Neural progenitor cell (in vitro differentiated cells): ENCODE measurements around the gene TMPRSS11D. TPM values are rescaled to one million over a fixed set of nuclear protein-coding genes. Genes with fewer than 3 reads are reported as not detected.

Source experiments
- DNase-seq: peaks from one replicate; pipeline ENCODE4 v3.0.0-alpha.2; 2016; ENCODE audit warnings: low spot score
- H2AFZ ChIP-seq: fragments of 200-600 bp; sonication (generic); replicated peaks from 2 replicates; pipeline ENCODE4 v1.6.1; 2016; ENCODE audit warnings: antibody characterized with exemption
- H3F3A ChIP-seq: fragments of 200-600 bp; sonication (generic); 2 replicates; pipeline ENCODE4 v1.6.1; 2016; ENCODE audit warnings: antibody characterized with exemption, low read depth
- H3K27ac ChIP-seq: fragments of 200-600 bp; sonication (generic); 2 replicates; pipeline ENCODE4 v1.5.1; 2016; ENCODE audit warnings: mild to moderate bottlenecking
- H3K27me3 ChIP-seq: fragments of 200-600 bp; sonication (generic); 2 replicates; pipeline ENCODE4 v1.6.1; 2016; ENCODE audit warnings: mild to moderate bottlenecking, moderate library complexity
- H3K36me3 ChIP-seq: fragments of 200-600 bp; sonication (generic); 2 replicates; pipeline ENCODE4 v1.5.1; 2016
- H3K4me1 ChIP-seq: fragments of 200-600 bp; sonication (generic); 2 replicates; pipeline ENCODE4 v1.6.1; 2016; ENCODE audit warnings: mixed run types
- H3K4me2 ChIP-seq: fragments of 200-600 bp; sonication (generic); 2 replicates; pipeline ENCODE4 v1.6.1; 2016
- H3K4me3 ChIP-seq: fragments of 200-600 bp; sonication (generic); 2 replicates; pipeline ENCODE4 v1.5.1; 2016
- H3K79me2 ChIP-seq: fragments of 200-600 bp; sonication (generic); 2 replicates; pipeline ENCODE4 v1.6.1; 2016; ENCODE audit warnings: low read depth
- H3K9ac ChIP-seq: fragments of 200-600 bp; sonication (generic); 2 replicates; pipeline ENCODE4 v1.6.1; 2016
- H3K9me3 ChIP-seq: fragments of 200-600 bp; sonication (generic); 2 replicates; pipeline ENCODE4 v1.5.1; 2016; ENCODE audit warnings: low read depth
- H4K20me1 ChIP-seq: fragments of 200-600 bp; sonication (generic); 2 replicates; pipeline ENCODE4 v1.6.1; 2016; ENCODE audit warnings: low read depth
- H3K27ac Mint-ChIP-seq: 3 replicates; pipeline ENCODE4 v1.8.0; 2021; ENCODE audit warnings: mixed read lengths
- H3K27me3 Mint-ChIP-seq: 2 replicates; pipeline ENCODE4 v1.8.0; 2022; ENCODE audit warnings: low read depth, mild to moderate bottlenecking, inconsistent platforms, moderate library complexity, mixed read lengths; ENCODE audit not compliant: insufficient read depth
- H3K36me3 Mint-ChIP-seq: 3 replicates; pipeline ENCODE4 v1.8.0; 2021; ENCODE audit warnings: mixed read lengths
- H3K4me1 Mint-ChIP-seq: 3 replicates; pipeline ENCODE4 v1.8.0; 2021; ENCODE audit warnings: mixed read lengths
- H3K4me3 Mint-ChIP-seq: 3 replicates; pipeline ENCODE4 v1.8.0; 2021; ENCODE audit warnings: mild to moderate bottlenecking, moderate library complexity, mixed read lengths
- H3K9me3 Mint-ChIP-seq: 3 replicates; pipeline ENCODE4 v1.8.0; 2020; ENCODE audit warnings: mixed read lengths
- EZH2 ChIP-seq: fragments of 200-600 bp; sonication (generic); IDR thresholded peaks from 2 replicates; pipeline ENCODE4 v1.6.1; 2017; ENCODE audit warnings: antibody characterized with exemption, mild to moderate bottlenecking, moderate library complexity
- EZH2phosphoT487 ChIP-seq: fragments of 200-600 bp; sonication (generic); IDR thresholded peaks from 2 replicates; pipeline ENCODE4 v1.6.1; 2017; ENCODE audit warnings: antibody characterized with exemption
- total RNA-seq: library from RNA; depleted of rRNA; stranded (reverse); fragments of >200 nt; gene quantifications from 2 replicates; pipeline ENCODE4 v1.2.3, GENCODE V29; 2015; ENCODE audit warnings: low replicate concordance
- TF ChIP-seq, protein P1 (sequence below): fragments of 200-600 bp; sonication (generic); IDR thresholded peaks from 2 replicates; pipeline ENCODE4 v1.5.1; 2017; ENCODE audit warnings: antibody characterized with exemption, mild to moderate bottlenecking

The TMPRSS11D gene
- total RNA-seq, 1 donor from 2014 or later: not detected

DNA sequence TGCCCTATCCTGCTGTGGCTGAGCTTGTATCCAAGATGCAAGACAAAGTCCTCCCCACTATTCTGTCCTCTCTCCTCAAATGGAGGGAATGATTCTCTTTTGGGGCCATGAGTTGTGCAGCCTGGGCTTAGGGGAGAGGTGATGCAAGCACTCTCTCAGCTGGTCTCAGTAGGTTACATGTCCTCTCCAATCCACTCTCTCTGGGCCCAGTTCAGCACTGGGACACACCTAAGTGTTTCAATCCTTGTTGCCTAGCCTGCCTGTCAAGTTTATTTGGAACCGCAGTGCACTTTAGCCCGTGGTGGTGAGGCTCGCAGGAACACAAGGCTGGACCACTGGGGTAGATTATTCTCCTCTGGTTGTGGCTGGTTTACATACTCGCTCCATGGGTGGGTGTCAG lies 23.8 kb upstream of the TMPRSS11D start:
- no peaks in the 10 kb centered on the region for H4K20me1 ChIP-seq
- H2AFZ ChIP-seq: no peak overlapping the region
- H3K9me3 Mint-ChIP-seq: peaks cover 2% of the 10 kb centered on the region
- no peaks in the 10 kb centered on the region for H3K9me3 ChIP-seq
- no peak overlapping the region for H3K4me3 Mint-ChIP-seq
- DNase-seq: no peak
- H3K4me1 ChIP-seq: no peaks in the 10 kb centered on the region
- H3K36me3 ChIP-seq: no peaks in the 10 kb centered on the region
- H3F3A ChIP-seq: no peaks in the 10 kb centered on the region
- H3K79me2 ChIP-seq: no peaks in the 10 kb centered on the region
- no peaks in the 10 kb centered on the region for H3K4me1 Mint-ChIP-seq
- H3K9ac ChIP-seq: no peak overlapping the region
- H3K36me3 Mint-ChIP-seq: no peaks in the 10 kb centered on the region
- TF ChIP-seq EZH2phosphoT487 (no peak), EZH2 (no peak)
- TF ChIP-seq, protein P1, sequence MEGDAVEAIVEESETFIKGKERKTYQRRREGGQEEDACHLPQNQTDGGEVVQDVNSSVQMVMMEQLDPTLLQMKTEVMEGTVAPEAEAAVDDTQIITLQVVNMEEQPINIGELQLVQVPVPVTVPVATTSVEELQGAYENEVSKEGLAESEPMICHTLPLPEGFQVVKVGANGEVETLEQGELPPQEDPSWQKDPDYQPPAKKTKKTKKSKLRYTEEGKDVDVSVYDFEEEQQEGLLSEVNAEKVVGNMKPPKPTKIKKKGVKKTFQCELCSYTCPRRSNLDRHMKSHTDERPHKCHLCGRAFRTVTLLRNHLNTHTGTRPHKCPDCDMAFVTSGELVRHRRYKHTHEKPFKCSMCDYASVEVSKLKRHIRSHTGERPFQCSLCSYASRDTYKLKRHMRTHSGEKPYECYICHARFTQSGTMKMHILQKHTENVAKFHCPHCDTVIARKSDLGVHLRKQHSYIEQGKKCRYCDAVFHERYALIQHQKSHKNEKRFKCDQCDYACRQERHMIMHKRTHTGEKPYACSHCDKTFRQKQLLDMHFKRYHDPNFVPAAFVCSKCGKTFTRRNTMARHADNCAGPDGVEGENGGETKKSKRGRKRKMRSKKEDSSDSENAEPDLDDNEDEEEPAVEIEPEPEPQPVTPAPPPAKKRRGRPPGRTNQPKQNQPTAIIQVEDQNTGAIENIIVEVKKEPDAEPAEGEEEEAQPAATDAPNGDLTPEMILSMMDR: no peak
- no peaks in the 10 kb centered on the region for H3K27me3 Mint-ChIP-seq
- no peak overlapping the region for H3K27ac Mint-ChIP-seq
- no peak overlapping the region for H3K27ac ChIP-seq
- no peaks in the 10 kb centered on the region for H3K27me3 ChIP-seq
- H3K4me2 ChIP-seq: no peak overlapping the region
- H3K4me3 ChIP-seq: no peak overlapping the region

DNA sequence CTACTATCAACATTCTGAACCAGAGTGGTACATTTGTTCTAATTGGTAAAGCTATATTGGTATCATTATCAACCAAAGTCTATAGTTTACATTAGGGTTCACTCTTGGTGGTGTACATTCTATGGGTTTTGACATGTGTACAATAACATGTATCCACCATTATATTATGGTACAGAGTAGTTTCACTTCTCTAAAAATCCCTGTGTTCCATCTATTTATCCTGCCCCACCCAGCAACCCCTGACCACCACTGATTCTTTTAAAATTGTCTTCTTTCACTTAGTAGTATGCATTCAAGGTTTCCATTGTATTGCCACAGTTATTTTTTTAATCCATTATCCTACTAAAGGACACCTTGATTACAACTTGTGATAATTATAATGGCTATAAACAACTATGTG lies 15.3 kb upstream of the TMPRSS11D start:
- Mint-ChIP-seq H3K27ac (no peak overlapping the region), H3K4me3 (no peak overlapping the region), H3K27me3 (no peaks in the 10 kb centered on the region), H3K9me3 (peaks cover 2% of the 10 kb centered on the region), H3K4me1 (no peaks in the 10 kb centered on the region), H3K36me3 (no peaks in the 10 kb centered on the region)
- no peak overlapping the region for H2AFZ ChIP-seq
- H3K27ac ChIP-seq: no peak overlapping the region
- no peaks in the 10 kb centered on the region for H3K36me3 ChIP-seq
- TF ChIP-seq, protein P1: no peak
- TF ChIP-seq EZH2phosphoT487 (no peak), EZH2 (no peak)
- no peaks in the 10 kb centered on the region for H3K79me2 ChIP-seq
- no peaks in the 10 kb centered on the region for H3K9me3 ChIP-seq
- no peak for DNase-seq
- no peaks in the 10 kb centered on the region for H3K4me1 ChIP-seq
- no peak overlapping the region for H3K9ac ChIP-seq
- no peaks in the 10 kb centered on the region for H4K20me1 ChIP-seq
- H3K27me3 ChIP-seq: no peaks in the 10 kb centered on the region
- no peak overlapping the region for H3K4me2 ChIP-seq
- H3F3A ChIP-seq: no peaks in the 10 kb centered on the region
- H3K4me3 ChIP-seq: no peak overlapping the region

DNA sequence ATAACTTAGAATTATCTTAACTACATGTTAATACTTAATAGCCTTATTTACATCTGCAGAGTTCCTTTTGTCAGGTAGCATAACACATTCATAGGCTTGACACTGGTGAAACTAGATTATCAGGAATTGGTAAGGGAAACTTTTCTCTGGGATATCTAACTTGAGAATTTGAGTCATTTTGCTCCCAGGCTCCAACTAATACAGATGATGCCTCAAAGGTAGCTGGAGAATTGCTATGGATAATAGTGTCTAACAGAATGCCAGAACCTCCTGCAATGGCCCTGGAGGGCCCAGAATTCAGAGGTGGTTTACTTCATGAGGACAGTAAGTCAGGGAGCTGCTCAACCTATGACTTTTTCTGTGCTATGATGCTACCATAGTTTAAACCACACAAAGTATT lies 13.9 kb upstream of the TMPRSS11D start:
- Mint-ChIP-seq H3K4me3 (no peak overlapping the region), H3K36me3 (no peaks in the 10 kb centered on the region), H3K4me1 (no peaks in the 10 kb centered on the region), H3K27ac (no peak overlapping the region), H3K27me3 (peaks cover 5% of the 10 kb centered on the region), H3K9me3 (no peaks in the 10 kb centered on the region)
- Histone ChIP-seq H4K20me1 (no peaks in the 10 kb centered on the region), H3K27me3 (no peaks in the 10 kb centered on the region), H3K4me1 (no peaks in the 10 kb centered on the region), H3K4me3 (no peak overlapping the region), H3K9ac (no peak overlapping the region), H3K27ac (no peak overlapping the region), H3K36me3 (no peaks in the 10 kb centered on the region), H3F3A (no peaks in the 10 kb centered on the region), H3K9me3 (no peaks in the 10 kb centered on the region), H2AFZ (no peak overlapping the region), H3K4me2 (no peak overlapping the region), H3K79me2 (no peaks in the 10 kb centered on the region)
- DNase-seq: no peak
- TF ChIP-seq, protein P1: no peak
- TF ChIP-seq EZH2phosphoT487 (no peak), EZH2 (no peak)
